Adrenal gland (tissue), 12 donors: Measurements from ENCODE around the gene MCMBP. TPM values are rescaled to one million over a fixed set of nuclear protein-coding genes. Genes with fewer than 3 reads are reported as not detected.

Source experiments
- DNase-seq, 7 donors: peaks; one replicate each; pipeline ENCODE4 v3.0.0-alpha.2; 2019 to 2020
- H3K27ac ChIP-seq, 5 donors: fragments of 200-600 bp; sonication (generic) in 4 of 5; 1 replicate in 3 of 5; 2 replicates in 2 of 5; pipeline versions ENCODE4 v1.5.1 to v1.8.0; 2016 to 2020; ENCODE audit warnings: mild to moderate bottlenecking in 1 of 5
- H3K27me3 ChIP-seq: fragments of 200-600 bp; 2 replicates; pipeline ENCODE4 v1.8.0; 2021
- H3K36me3 ChIP-seq, 2 donors: fragments of 200-600 bp; replicated peaks in 1 of 2; 1 replicate in 1 of 2; 2 replicates in 1 of 2; pipeline versions ENCODE4 v1.5.1 to v1.8.0; 2018 to 2022
- H3K4me1 ChIP-seq, 2 donors: fragments of 200-600 bp; replicated peaks in 1 of 2; 1 replicate in 1 of 2; 2 replicates in 1 of 2; pipeline versions ENCODE4 v1.5.1 to v1.8.0; 2018 to 2021
- H3K4me3 ChIP-seq, 4 donors: fragments of 200-600 bp; sonication (generic) in 3 of 4; one replicate each; pipeline ENCODE4 v1.5.1; 2016 to 2018
- H3K9me3 ChIP-seq, 3 donors: fragments of 200-600 bp; sonication (generic) in 1 of 3; replicated peaks in 1 of 3; 1 replicate in 2 of 3; 2 replicates in 1 of 3; pipeline versions ENCODE4 v1.5.1 to v1.8.0; 2016 to 2021
- POLR2A ChIP-seq, 2 donors: fragments of 450-650 bp; IDR thresholded peaks; one replicate each; pipeline ENCODE4 v1.6.1; 2017; ENCODE audit warnings: antibody characterized with exemption in 2 of 2, mild to moderate bottlenecking in 2 of 2, moderate library complexity in 1 of 2
- WGBS, 4 donors: extraction: QIAGEN DNeasy Blood & Tissue Kit in 2 of 4; methylation state at CpG; one replicate each; pipeline versions ENCODE4 v1.1.5 to v1.1.7; 2013 to 2017; 5-methylcytosine and 5-hydroxymethylcytosine counted together
- intact Hi-C, 2 donors: fragments of 100-400 bp; cut with DNase I; formaldehyde crosslinking; loops; one replicate each; pipeline versions ENCODE4 v1.14.1 to v1.15.0; 2022 to 2023
- polyA plus RNA-seq, 3 donors: library from polyadenylated mRNA; stranded (reverse); fragments of 200-250 nt in 2 of 3; fragments of 350-450 nt in 1 of 3; fragmentation: Illumina TruSeq in 1 of 3; extraction: RNeasy Lipid Tissue Mini Kit (QIAGEN cat#74804) in 1 of 3; gene quantifications; one replicate each; pipeline ENCODE4 v1.2.3, GENCODE V29; 2013 to 2014
- total RNA-seq, 9 donors: library from RNA; depleted of rRNA in 4 of 9; stranded (reverse); fragments of >200 nt in 4 of 9; fragments of 120-200 nt in 1 of 9; fragmentation: NEBNext Ultra II Directional in 1 of 9; extraction: Animal tissue kit (Norgen Biotek cat#: 25700) in 1 of 9; gene quantifications; one replicate each; pipeline versions ENCODE4 v1.1.0 to v1.2.4, GENCODE V29; 2013 to 2023
- TF ChIP-seq, protein P1 (sequence below), 6 experiments: fragments of 450-650 bp in 4 of 6; fragments of 200-600 bp in 2 of 6; sonication (generic) in 1 of 6; IDR thresholded peaks; 1 replicate in 5 of 6; 2 replicates in 1 of 6; pipeline versions ENCODE4 v1.5.1 to v1.8.0; 2016 to 2021; ENCODE audit warnings: antibody characterized with exemption in 6 of 6, mild to moderate bottlenecking in 2 of 6, moderate library complexity in 1 of 6
- donor health status: healthy with polysubstance abuse.
- donor health status: Bipolar disorder and iron deficiency.
- donor health status: DM: yes; HTN: yes; CAD: no.
- donor health status: DM: no; HTN: no; CAD: no.
- donor health status: DM: no; HTN: no; CAD: no.
- donor health status: DM: yes; HTN: yes; CAD: no.

MCMBP gene
- total and polyA plus RNA-seq, 12 donors, result 11.1 to 44.3 (median 34.4) TPM

DNA sequence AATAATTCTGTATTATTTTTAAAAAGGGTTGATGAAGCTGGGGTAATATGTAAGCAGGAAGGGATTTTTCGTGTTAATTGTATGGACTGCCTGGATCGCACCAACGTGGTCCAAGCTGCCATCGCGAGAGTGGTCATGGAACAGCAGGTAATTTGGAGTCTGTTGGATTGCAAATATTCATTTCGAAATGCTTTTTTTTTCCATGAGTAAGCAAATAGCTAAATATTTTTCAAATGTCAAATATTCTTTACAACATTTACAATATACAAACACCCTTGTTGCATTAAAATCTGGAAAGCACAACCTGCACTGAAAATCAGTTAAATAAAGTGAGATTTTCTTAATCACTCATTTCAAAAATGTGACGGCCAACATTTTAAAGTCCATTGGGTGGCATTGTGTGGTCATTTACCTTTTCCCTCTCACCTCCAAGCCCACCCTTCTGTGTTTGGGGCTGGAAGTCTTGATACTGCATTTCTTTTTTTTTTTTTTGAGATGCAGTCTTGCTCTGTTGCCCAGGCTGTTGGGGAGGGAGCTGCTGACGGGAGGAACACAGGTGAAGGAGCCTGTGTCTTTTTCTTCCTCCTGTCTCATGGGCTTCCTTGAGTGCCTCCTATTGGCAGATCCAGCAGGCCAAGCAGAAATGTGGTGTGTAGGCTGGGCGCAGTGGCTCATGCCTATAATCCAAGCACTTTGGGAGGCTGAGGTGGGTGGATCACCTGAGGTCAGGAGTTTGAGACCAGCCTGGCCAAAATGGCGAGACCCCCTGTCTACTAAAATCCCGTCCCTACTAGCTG is 66.1 kb downstream of the MCMBP start:
- no peak for DNase-seq
- Histone ChIP-seq H3K4me3 (no peak overlapping the region), H3K9me3 (no peaks in the 10 kb centered on the region), H3K36me3 (no peaks in the 10 kb centered on the region), H3K27ac (no peak overlapping the region), H3K4me1 (no peaks in the 10 kb centered on the region), H3K27me3 (no peaks in the 10 kb centered on the region)
- intact Hi-C loops, result no loop called here
- TF ChIP-seq, protein P1, sequence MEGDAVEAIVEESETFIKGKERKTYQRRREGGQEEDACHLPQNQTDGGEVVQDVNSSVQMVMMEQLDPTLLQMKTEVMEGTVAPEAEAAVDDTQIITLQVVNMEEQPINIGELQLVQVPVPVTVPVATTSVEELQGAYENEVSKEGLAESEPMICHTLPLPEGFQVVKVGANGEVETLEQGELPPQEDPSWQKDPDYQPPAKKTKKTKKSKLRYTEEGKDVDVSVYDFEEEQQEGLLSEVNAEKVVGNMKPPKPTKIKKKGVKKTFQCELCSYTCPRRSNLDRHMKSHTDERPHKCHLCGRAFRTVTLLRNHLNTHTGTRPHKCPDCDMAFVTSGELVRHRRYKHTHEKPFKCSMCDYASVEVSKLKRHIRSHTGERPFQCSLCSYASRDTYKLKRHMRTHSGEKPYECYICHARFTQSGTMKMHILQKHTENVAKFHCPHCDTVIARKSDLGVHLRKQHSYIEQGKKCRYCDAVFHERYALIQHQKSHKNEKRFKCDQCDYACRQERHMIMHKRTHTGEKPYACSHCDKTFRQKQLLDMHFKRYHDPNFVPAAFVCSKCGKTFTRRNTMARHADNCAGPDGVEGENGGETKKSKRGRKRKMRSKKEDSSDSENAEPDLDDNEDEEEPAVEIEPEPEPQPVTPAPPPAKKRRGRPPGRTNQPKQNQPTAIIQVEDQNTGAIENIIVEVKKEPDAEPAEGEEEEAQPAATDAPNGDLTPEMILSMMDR (IDR thresholded peaks at IDR 0.05), result no peak
- TF ChIP-seq POLR2A (IDR thresholded peaks at IDR 0.05), result no peak
- 96 to 98% (median 97%) methylated on average over 11 of the region's 11 CpGs for WGBS, 4 donors

DNA sequence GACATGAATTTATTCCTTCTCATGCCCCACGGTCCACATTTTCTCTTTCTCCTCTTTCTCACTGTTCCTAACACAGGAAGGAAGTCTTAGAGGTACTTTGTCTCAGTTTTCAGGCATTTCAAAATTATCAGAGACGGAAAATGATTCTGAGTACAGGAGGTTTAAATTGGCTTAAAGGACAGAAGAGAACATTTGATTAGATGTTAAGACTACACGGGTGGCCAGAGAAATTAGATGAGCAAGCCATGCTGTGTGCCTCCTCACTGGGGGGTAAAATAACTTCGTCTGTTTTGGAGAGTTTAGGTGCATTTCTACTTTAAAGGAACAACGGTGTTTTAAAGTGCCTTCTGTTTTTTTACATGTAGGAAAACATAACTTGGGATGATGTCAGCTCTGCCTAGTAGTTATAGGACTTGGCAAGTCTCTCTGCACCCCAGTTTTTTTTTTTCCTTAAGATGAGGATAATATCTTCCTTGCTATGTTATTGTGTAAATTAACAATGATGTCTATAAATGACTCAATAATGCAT is 66.9 kb downstream of the MCMBP start:
- 77 to 84% (median 81%) methylated on average over 5 of the region's 5 CpGs for whole genome bisulfite sequencing, 4 donors
- no peaks in the 10 kb centered on the region for H3K36me3 ChIP-seq

DNA sequence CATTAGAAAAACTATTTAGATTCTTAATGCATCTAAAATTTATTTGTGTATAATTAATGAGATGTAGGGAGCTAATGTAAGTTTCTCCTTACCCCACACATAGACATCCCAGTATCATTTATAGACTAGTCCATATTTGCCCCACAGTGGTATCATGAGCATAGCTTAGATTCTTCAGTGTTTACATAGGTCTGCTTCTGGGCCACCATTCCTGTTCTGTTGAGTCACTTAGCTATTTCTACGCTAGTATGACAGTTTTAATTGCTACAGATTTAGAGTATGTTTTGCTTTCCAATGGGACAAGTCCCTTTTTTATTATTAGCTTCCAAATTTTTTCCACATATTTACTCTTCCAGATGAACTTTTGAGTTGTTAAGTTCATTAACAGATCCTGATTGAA is 69.4 kb downstream of the MCMBP start:
- Histone ChIP-seq H3K4me3 (no peak overlapping the region), H3K9me3 (no peaks in the 10 kb centered on the region), H3K36me3 (no peaks in the 10 kb centered on the region), H3K27ac (no peak overlapping the region), H3K4me1 (no peaks in the 10 kb centered on the region), H3K27me3 (no peaks in the 10 kb centered on the region)
- TF ChIP-seq POLR2A (IDR thresholded peaks at IDR 0.05), result no peak
- TF ChIP-seq, protein P1 (IDR thresholded peaks at IDR 0.05), result no peak
- DNase-seq, result no peak
- 93 to 99% (median 95%) methylated on average over 1 of the region's 1 CpG for WGBS, 4 donors
- intact Hi-C loops, result no loop called here

More for the DNA sequence above, 66.9 kb downstream of the MCMBP start:
- intact Hi-C loops, result no loop called here
- no peak for TF ChIP-seq POLR2A (IDR thresholded peaks at IDR 0.05)
- TF ChIP-seq, protein P1 (IDR thresholded peaks at IDR 0.05), result no peak
- H3K27me3 ChIP-seq, result no peaks in the 10 kb centered on the region
- no peak overlapping the region for H3K4me3 ChIP-seq
- H3K27ac ChIP-seq, result no peak overlapping the region
- H3K4me1 ChIP-seq, result no peaks in the 10 kb centered on the region
- no peaks in the 10 kb centered on the region for H3K9me3 ChIP-seq
- no peak for DNase-seq

DNA sequence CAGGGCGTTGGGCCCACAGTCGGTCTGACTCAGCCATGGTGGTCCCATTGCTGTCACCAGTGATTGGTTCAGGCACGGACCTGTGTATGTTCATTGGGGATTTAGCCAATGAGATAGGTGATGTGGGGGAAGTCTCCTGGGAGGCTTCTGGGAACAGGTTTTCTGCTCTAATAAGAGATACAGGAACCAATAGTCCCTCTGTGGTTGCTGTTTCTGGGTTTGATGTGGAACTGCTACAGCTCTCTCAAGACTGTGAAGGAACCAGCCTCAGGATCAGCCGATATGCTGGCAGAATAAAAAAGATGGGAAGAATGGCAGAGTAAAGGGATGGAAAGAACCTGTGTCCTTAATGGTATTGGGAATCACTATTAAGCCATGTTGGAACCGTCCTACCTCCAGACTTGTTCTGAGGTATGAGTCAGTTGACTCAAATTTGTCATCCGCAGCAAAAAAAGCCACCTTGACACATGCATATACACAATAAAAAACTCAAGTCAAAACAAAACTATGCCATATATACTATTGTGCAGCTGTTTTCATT is 70.6 kb downstream of the MCMBP start:
- WGBS, 4 donors, result 94 to 96% (median 95%) methylated on average over 6 of the region's 6 CpGs
- H3K27ac ChIP-seq, result no peak overlapping the region
- no peak for DNase-seq
- H3K36me3 ChIP-seq, result no peaks in the 10 kb centered on the region
- intact Hi-C loops, result no loop called here
- no peaks in the 10 kb centered on the region for H3K9me3 ChIP-seq
- no peak overlapping the region for H3K4me3 ChIP-seq
- H3K27me3 ChIP-seq, result no peaks in the 10 kb centered on the region
- no peaks in the 10 kb centered on the region for H3K4me1 ChIP-seq
- TF ChIP-seq, protein P1 (IDR thresholded peaks at IDR 0.05), result no peak
- no peak for TF ChIP-seq POLR2A (IDR thresholded peaks at IDR 0.05)
